HL-60/S4 (cell line): ENCODE measurements around the gene NPY4R.
"Not testable (repeated sequence)": the region's sequence is repeated elsewhere in the genome, so short reads cannot be mapped to it uniquely, and the experiment has no call there.

Experiments
- in situ Hi-C: fragments of 300-500 bp; cut with MboI; formaldehyde crosslinking; loops from 2 replicates; pipeline ENCODE4 v1.14.3; 2022; ENCODE audit warnings: low sequenced_read_pairs

Gene NPY4R

GRCh38 chr10:46465765-46466164, at the start of gene NPY4R:
Gene NPY4R, minus strand, starts transcription at chr10:46465958. Its CDS starts 3,323 bp downstream, at chr10:46462635.
- in situ Hi-C loops: not testable (repeated sequence)

GRCh38 chr10:46515366-46515765, 49.6 kb upstream of the NPY4R start:
- in situ Hi-C loops: no loop called here

GRCh38 chr10:46514899-46515298, 49.1 kb upstream of the NPY4R start:
- in situ Hi-C loops: no loop called here

GRCh38 chr10:46514431-46514861, 48.7 kb upstream of the NPY4R start:
- in situ Hi-C loops: no loop called here

GRCh38 chr10:46513333-46513732, 47.6 kb upstream of the NPY4R start:
- in situ Hi-C loops: not testable (repeated sequence)

- in situ Hi-C loops: not testable (repeated sequence)
These were observed 47.0 kb upstream of the NPY4R start for GRCh38 chr10:46512725-46513124.

- in situ Hi-C loops: not testable (repeated sequence)
These were observed 46.2 kb upstream of the NPY4R start for GRCh38 chr10:46512002-46512401.

GRCh38 chr10:46499990-46500389, 34.2 kb upstream of the NPY4R start:
- in situ Hi-C loops: not testable (repeated sequence)

- in situ Hi-C loops: not testable (repeated sequence)
These were observed 33.4 kb upstream of the NPY4R start for GRCh38 chr10:46498985-46499703.

- in situ Hi-C loops: not testable (repeated sequence)
These were observed 32.1 kb upstream of the NPY4R start for GRCh38 chr10:46497878-46498277.

- in situ Hi-C loops: not testable (repeated sequence)
These were observed 31.6 kb upstream of the NPY4R start for GRCh38 chr10:46497401-46497800.

GRCh38 chr10:46491364-46492114, 25.8 kb upstream of the NPY4R start:
- in situ Hi-C loops: not testable (repeated sequence)

GRCh38 chr10:46490285-46490684, 24.5 kb upstream of the NPY4R start:
- in situ Hi-C loops: not testable (repeated sequence)

- in situ Hi-C loops: not testable (repeated sequence)
These were observed 20.7 kb upstream of the NPY4R start for GRCh38 chr10:46486459-46486858.

- in situ Hi-C loops: not testable (repeated sequence)
These were observed 9.1 kb upstream of the NPY4R start for GRCh38 chr10:46474746-46475320.

- in situ Hi-C loops: not testable (repeated sequence)
These were observed 8.0 kb upstream of the NPY4R start for GRCh38 chr10:46473758-46474157.

- in situ Hi-C loops: not testable (repeated sequence)
These were observed 4.4 kb upstream of the NPY4R start for GRCh38 chr10:46470134-46470533.

GRCh38 chr10:46468119-46468809, 2.5 kb upstream of the NPY4R start:
- in situ Hi-C loops: not testable (repeated sequence)

- in situ Hi-C loops: not testable (repeated sequence)
These were observed 2.1 kb downstream of the NPY4R start for GRCh38 chr10:46463608-46464007.

GRCh38 chr10:46462276-46462675, 3.5 kb downstream of the NPY4R start:
- in situ Hi-C loops: not testable (repeated sequence)

GRCh38 chr10:46459579-46459978, 6.2 kb downstream of the NPY4R start:
- in situ Hi-C loops: not testable (repeated sequence)
